ENCODE measurements around the gene FES.

FES gene

GRCh38 chr15:90875549-90875981, 8.7 kb upstream of the FES start:
- FAIRE-seq (no peak), DNase-seq (ENCODE audit: low spot score) (no peak)

- DNase-seq (ENCODE audit: low spot score) (no peak), FAIRE-seq (no peak)
Measured at GRCh38 chr15:90876046-90876445, 8.3 kb upstream of the FES start.

- DNase-seq (ENCODE audit: low spot score) (no peak), FAIRE-seq (no peak)
Measured at GRCh38 chr15:90876512-90877170, 7.7 kb upstream of the FES start.

- no peak for DNase-seq (ENCODE audit: low spot score)
- FAIRE-seq: no peak
Measured at GRCh38 chr15:90877315-90877714, 7.0 kb upstream of the FES start.

- DNase-seq (ENCODE audit: low spot score) (no peak), FAIRE-seq (peak; percentile 80)
Measured at GRCh38 chr15:90877996-90878395, 6.3 kb upstream of the FES start.

- FAIRE-seq (no peak), DNase-seq (ENCODE audit: low spot score) (no peak)
Measured at GRCh38 chr15:90878660-90879059, 5.6 kb upstream of the FES start.

GRCh38 chr15:90879730-90880366, 4.5 kb upstream of the FES start:
- no peak for FAIRE-seq
- no peak for DNase-seq (ENCODE audit: low spot score)

- FAIRE-seq (no peak), DNase-seq (ENCODE audit: low spot score) (no peak)
Measured at GRCh38 chr15:90880381-90881145, 3.7 kb upstream of the FES start.

GRCh38 chr15:90881181-90881977, 2.9 kb upstream of the FES start:
- DNase-seq (ENCODE audit: low spot score) (no peak), FAIRE-seq (no peak)

- DNase-seq (ENCODE audit: low spot score) (no peak), FAIRE-seq (no peak)
Measured at GRCh38 chr15:90881978-90882721, 2.2 kb upstream of the FES start.

- no peak for FAIRE-seq
Measured at GRCh38 chr15:90882781-90883525, 1.4 kb upstream of the FES start.

GRCh38 chr15:90883526-90883975, 753 bp upstream of the FES start:
- FAIRE-seq (no peak), DNase-seq (ENCODE audit: low spot score) (no peak)

More at GRCh38 chr15:90882781-90883525, 1.4 kb upstream of the FES start:
- no peak for DNase-seq (ENCODE audit: low spot score)

GRCh38 chr15:90884719-90885431, 571 bp downstream of the FES start:
- no peak for FAIRE-seq
- DNase-seq (ENCODE audit: low spot score): no peak

GRCh38 chr15:90885432-90886290, 1.4 kb downstream of the FES start:
- FAIRE-seq (peak; percentile 46), DNase-seq (ENCODE audit: low spot score) (peak; percentile 70)

- no peak for DNase-seq (ENCODE audit: low spot score)
- FAIRE-seq: no peak
Measured at GRCh38 chr15:90886291-90886614, 1.9 kb downstream of the FES start.

- FAIRE-seq (no peak), DNase-seq (ENCODE audit: low spot score) (no peak)
Measured at GRCh38 chr15:90887037-90887481, 2.8 kb downstream of the FES start.

- no peak for DNase-seq (ENCODE audit: low spot score)
Measured at GRCh38 chr15:90889313-90889730, 5.0 kb downstream of the FES start.

GRCh38 chr15:90889736-90890456, 5.6 kb downstream of the FES start:
- no peak for DNase-seq (ENCODE audit: low spot score)
- FAIRE-seq: no peak

More at GRCh38 chr15:90889313-90889730, 5.0 kb downstream of the FES start:
- FAIRE-seq: peak; percentile 20

All from urothelium cell line (cell line).